Gastrocnemius medialis (tissue), 4 donors: Measurements from ENCODE around the gene LRRK1.

Experiments
- POLR2A ChIP-seq, 2 donors: fragments of 450-650 bp; IDR thresholded peaks; one replicate each; pipeline ENCODE4 v1.6.1; 2017; ENCODE audit warnings: antibody characterized with exemption in 2 of 2, mild to moderate bottlenecking in 2 of 2, moderate library complexity in 2 of 2
- TF ChIP-seq, protein P1 (sequence below), 5 experiments: fragments of 450-650 bp in 3 of 5; fragments of 200-600 bp in 2 of 5; sonication (generic) in 2 of 5; IDR thresholded peaks in 4 of 5; conservative IDR thresholded peaks in 1 of 5; 1 replicate in 4 of 5; 2 replicates in 1 of 5; pipeline ENCODE4 v1.5.1; 2016 to 2019; ENCODE audit warnings: antibody characterized with exemption in 5 of 5, mild to moderate bottlenecking in 3 of 5, moderate library complexity in 3 of 5

- TF ChIP-seq, protein P1, sequence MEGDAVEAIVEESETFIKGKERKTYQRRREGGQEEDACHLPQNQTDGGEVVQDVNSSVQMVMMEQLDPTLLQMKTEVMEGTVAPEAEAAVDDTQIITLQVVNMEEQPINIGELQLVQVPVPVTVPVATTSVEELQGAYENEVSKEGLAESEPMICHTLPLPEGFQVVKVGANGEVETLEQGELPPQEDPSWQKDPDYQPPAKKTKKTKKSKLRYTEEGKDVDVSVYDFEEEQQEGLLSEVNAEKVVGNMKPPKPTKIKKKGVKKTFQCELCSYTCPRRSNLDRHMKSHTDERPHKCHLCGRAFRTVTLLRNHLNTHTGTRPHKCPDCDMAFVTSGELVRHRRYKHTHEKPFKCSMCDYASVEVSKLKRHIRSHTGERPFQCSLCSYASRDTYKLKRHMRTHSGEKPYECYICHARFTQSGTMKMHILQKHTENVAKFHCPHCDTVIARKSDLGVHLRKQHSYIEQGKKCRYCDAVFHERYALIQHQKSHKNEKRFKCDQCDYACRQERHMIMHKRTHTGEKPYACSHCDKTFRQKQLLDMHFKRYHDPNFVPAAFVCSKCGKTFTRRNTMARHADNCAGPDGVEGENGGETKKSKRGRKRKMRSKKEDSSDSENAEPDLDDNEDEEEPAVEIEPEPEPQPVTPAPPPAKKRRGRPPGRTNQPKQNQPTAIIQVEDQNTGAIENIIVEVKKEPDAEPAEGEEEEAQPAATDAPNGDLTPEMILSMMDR (IDR thresholded peaks at IDR 0.05 in 4 of 5, conservative IDR thresholded peaks at IDR 0.05 in 1 of 5) = no peak
- TF ChIP-seq POLR2A (IDR thresholded peaks at IDR 0.05) = no peak
These were observed 20.3 kb upstream of the LRRK1 start for GRCh38 chr15:100898661-100899462.
